Keratinocyte (primary cell): ENCODE data around the gene ACTL10. TPM values are rescaled to one million over a fixed set of nuclear protein-coding genes. Genes with fewer than 3 reads are reported as not detected.

Experiments used
- DNase-seq: peaks from one replicate; pipeline ENCODE4 v3.0.0-alpha.2; 2011; ENCODE audit warnings: low read depth, missing footprints, low spot score
- FAIRE-seq: peaks from 2 replicates; lab custom pipeline; 2011; peaks lifted over from hg19 to GRCh38; lab: Jason Lieb, UNC
- H2AFZ ChIP-seq: 2 replicates; pipeline ENCODE4 v1.6.0; 2012; ENCODE audit warnings: low read length, control low read depth, inconsistent platforms; ENCODE audit not compliant: control insufficient read depth
- H3K27ac ChIP-seq: 2 replicates; pipeline ENCODE4 v1.5.1; 2011; ENCODE audit warnings: low read length; ENCODE audit not compliant: control insufficient read depth, insufficient read depth
- H3K27me3 ChIP-seq: 3 replicates; pipeline ENCODE4 v1.6.0; 2011; ENCODE audit warnings: low read length; ENCODE audit not compliant: control insufficient read depth, insufficient read depth; ENCODE audit errors: extremely low read depth
- H3K36me3 ChIP-seq, 2 experiments: 2 replicates in 1 of 2; 3 replicates in 1 of 2; pipeline ENCODE4 v1.5.1; 2011; ENCODE audit warnings: low read length in 2 of 2, mild to moderate bottlenecking in 1 of 2; ENCODE audit not compliant: control insufficient read depth in 2 of 2, insufficient read depth in 2 of 2; ENCODE audit errors: extremely low read depth in 1 of 2
- H3K4me1 ChIP-seq: 3 replicates; pipeline ENCODE4 v1.5.1; 2011; ENCODE audit warnings: low read length; ENCODE audit not compliant: control insufficient read depth, insufficient read depth; ENCODE audit errors: extremely low read depth
- H3K4me2 ChIP-seq: 3 replicates; pipeline ENCODE4 v1.6.0; 2011; ENCODE audit warnings: low read depth, low read length; ENCODE audit not compliant: control insufficient read depth, insufficient read depth; ENCODE audit errors: extremely low read depth
- H3K4me3 ChIP-seq, 3 experiments: fragments of 200-600 bp in 1 of 3; sonication (generic) in 1 of 3; 2 replicates in 2 of 3; 3 replicates in 1 of 3; pipeline ENCODE4 v1.5.1; 2011 to 2016; ENCODE audit warnings: low read length in 3 of 3, mild to moderate bottlenecking in 3 of 3, control low read depth in 2 of 3, inconsistent platforms in 1 of 3, low read depth in 1 of 3, mixed read lengths in 1 of 3, mixed run types in 1 of 3, moderate library complexity in 1 of 3; ENCODE audit not compliant: control insufficient read depth in 2 of 3, insufficient read depth in 2 of 3; ENCODE audit errors: extremely low read depth in 1 of 3
- H3K79me2 ChIP-seq: 2 replicates; pipeline ENCODE4 v1.6.0; 2012; ENCODE audit warnings: low read length; ENCODE audit not compliant: control insufficient read depth, insufficient read depth
- H3K9ac ChIP-seq: 3 replicates; pipeline ENCODE4 v1.6.0; 2011; ENCODE audit warnings: low read length; ENCODE audit not compliant: control insufficient read depth, insufficient read depth; ENCODE audit errors: extremely low read depth
- H3K9me1 ChIP-seq: 3 replicates; pipeline ENCODE4 v1.6.0; 2011; ENCODE audit warnings: low read length; ENCODE audit not compliant: control insufficient read depth, insufficient read depth; ENCODE audit errors: extremely low read depth
- H3K9me3 ChIP-seq: 2 replicates; pipeline ENCODE4 v1.5.1; 2012; ENCODE audit warnings: low read depth, low read length; ENCODE audit not compliant: control insufficient read depth
- H4K20me1 ChIP-seq: 3 replicates; pipeline ENCODE4 v1.6.0; 2011; ENCODE audit warnings: low read length; ENCODE audit not compliant: control insufficient read depth, insufficient read depth; ENCODE audit errors: extremely low read depth
- CTCF ChIP-seq, 3 experiments: IDR thresholded peaks in 1 of 3; conservative IDR thresholded peaks in 1 of 3; optimal IDR thresholded peaks in 1 of 3; 2 replicates in 2 of 3; 3 replicates in 1 of 3; pipeline versions ENCODE3 to v1.5.1; 2011; ENCODE audit warnings: low read length in 3 of 3, mild to moderate bottlenecking in 3 of 3, moderate library complexity in 2 of 3, control low read depth in 1 of 3, inconsistent platforms in 1 of 3; ENCODE audit not compliant: insufficient read depth in 2 of 3; ENCODE audit errors: extremely low read depth in 1 of 3
- EZH2 ChIP-seq: IDR thresholded peaks from one replicate; pipeline ENCODE4 v1.6.1; 2012; ENCODE audit warnings: inconsistent platforms, mild to moderate bottlenecking, low read length, moderate library complexity
- dilution Hi-C: fragments of 300-500 bp; cut with MboI; formaldehyde crosslinking; loops from one replicate; pipeline ENCODE4 v1.7.0; 2020; ENCODE audit warnings: low sequenced_read_pairs; ENCODE audit not compliant: extremely low pct_ligation_motif_present
- polyA plus RNA-seq, 5 experiments: library from polyadenylated mRNA; depleted of rRNA in 3 of 5; stranded (reverse) in 3 of 5; stranded (forward) in 1 of 5; unstranded in 1 of 5; fragments of >200 nt; gene quantifications; 1 replicate in 1 of 5; 2 replicates in 3 of 5; 3 replicates in 1 of 5; pipeline versions ENCODE4 v1.2.1 to v1.2.3, GENCODE V29; 2011 to 2012; ENCODE audit warnings: missing spikeins in 2 of 5, low read depth in 1 of 5, low replicate concordance in 1 of 5

The ACTL10 gene
- polyA plus RNA-seq, 1 donor (not counting 4 experiments of a cell fraction or from before 2014, with no cell fraction given): 0.28 TPM

DNA sequence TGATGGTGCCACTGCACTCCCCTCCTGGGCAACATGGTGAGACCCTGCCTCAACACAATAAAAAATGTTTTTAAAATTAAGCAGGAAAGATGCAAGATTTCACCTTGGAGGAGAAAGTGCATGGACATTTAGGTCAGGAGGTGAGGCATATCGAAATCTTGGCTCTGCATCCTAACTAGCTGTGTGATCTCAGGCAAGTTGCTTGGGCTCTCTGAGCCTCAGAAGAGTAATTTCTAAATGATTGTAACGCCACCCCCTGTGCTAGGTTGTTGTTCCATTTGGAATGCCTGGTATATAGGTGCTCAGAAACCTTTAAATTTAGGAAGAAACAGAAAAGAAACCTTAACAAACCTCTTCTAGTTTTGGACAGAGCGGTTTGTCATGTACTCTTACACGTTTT, 40.6 kb upstream of the ACTL10 start:
- Histone ChIP-seq H3K9me3 (no peaks in the 10 kb centered on the region), H2AFZ (no peak overlapping the region), H3K4me1 (no peaks in the 10 kb centered on the region), H4K20me1 (no peaks in the 10 kb centered on the region), H3K79me2 (no peaks in the 10 kb centered on the region), H3K9me1 (no peaks in the 10 kb centered on the region), H3K27me3 (no peaks in the 10 kb centered on the region), H3K36me3 (peaks cover 14 to 25% of the 10 kb centered on the region in 2 experiments), H3K4me2 (no peak overlapping the region), H3K4me3 (no peak overlapping the region), H3K9ac (no peak overlapping the region), H3K27ac (no peak overlapping the region)
- TF ChIP-seq CTCF (optimal IDR thresholded peaks at IDR 0.05 in 1 of 3, IDR thresholded peaks at IDR 0.05 in 1 of 3, conservative IDR thresholded peaks at IDR 0.05 in 1 of 3; ENCODE audit: extremely low read depth in 1 of 3, insufficient read depth in 2 of 3, low read length in 3 of 3): no peak
- no peak for TF ChIP-seq EZH2
- dilution Hi-C loops: no loop called here
- DNase-seq (no peak), FAIRE-seq (no peak)

GRCh38 chr20:33627577-33628216, 39.0 kb upstream of the ACTL10 start:
- H3K9me1 ChIP-seq: no peaks in the 10 kb centered on the region
- TF ChIP-seq CTCF (optimal IDR thresholded peaks at IDR 0.05 in 1 of 3, IDR thresholded peaks at IDR 0.05 in 1 of 3, conservative IDR thresholded peaks at IDR 0.05 in 1 of 3; ENCODE audit: extremely low read depth in 1 of 3, insufficient read depth in 2 of 3, low read length in 3 of 3) (no peak), EZH2 (no peak)
- no peak overlapping the region for H3K4me2 ChIP-seq
- H3K36me3 ChIP-seq: peaks cover 15 to 25% of the 10 kb centered on the region in 2 experiments
- H3K4me1 ChIP-seq: no peaks in the 10 kb centered on the region
- no peaks in the 10 kb centered on the region for H3K27me3 ChIP-seq
- no peak overlapping the region for H3K9ac ChIP-seq
- no peaks in the 10 kb centered on the region for H3K79me2 ChIP-seq
- no peaks in the 10 kb centered on the region for H4K20me1 ChIP-seq
- FAIRE-seq (no peak), DNase-seq (no peak)
- dilution Hi-C loops: no loop called here
- no peak overlapping the region for H2AFZ ChIP-seq
- no peaks in the 10 kb centered on the region for H3K9me3 ChIP-seq
- H3K4me3 ChIP-seq: no peak overlapping the region
- H3K27ac ChIP-seq: no peak overlapping the region
